H9 (cell line): Measurements from ENCODE around the gene HEPHL1. TPM values are rescaled to one million over a fixed set of nuclear protein-coding genes. Genes with fewer than 3 reads are reported as not detected.

ENCODE experiments used
- DNase-seq: peaks from one replicate; pipeline ENCODE4 v3.0.0-alpha.2; 2017
- H2AFZ ChIP-seq: one replicate; pipeline ENCODE4 v1.6.1; 2013; ENCODE audit warnings: mild to moderate bottlenecking, low read length, control low read depth, moderate library complexity
- H2AK5ac ChIP-seq: 2 replicates; pipeline ENCODE4 v1.6.1; 2013; ENCODE audit warnings: low read length, control low read depth, mixed read lengths; ENCODE audit not compliant: insufficient read length
- H2BK120ac ChIP-seq: one replicate; pipeline ENCODE4 v1.6.1; 2013; ENCODE audit warnings: low read depth, mild to moderate bottlenecking, low read length, control low read depth, inconsistent platforms; ENCODE audit not compliant: poor library complexity, severe bottlenecking
- H2BK12ac ChIP-seq: 2 replicates; pipeline ENCODE4 v1.6.1; 2013; ENCODE audit warnings: low read length, control low read depth, mixed read lengths, low read depth; ENCODE audit not compliant: insufficient read length
- H2BK15ac ChIP-seq: 2 replicates; pipeline ENCODE4 v1.6.1; 2013; ENCODE audit warnings: low read depth, low read length, control low read depth
- H2BK20ac ChIP-seq: one replicate; pipeline ENCODE4 v1.6.1; 2013; ENCODE audit warnings: low read depth, mild to moderate bottlenecking, low read length, control low read depth, inconsistent platforms; ENCODE audit not compliant: poor library complexity, severe bottlenecking
- H2BK5ac ChIP-seq: 2 replicates; pipeline ENCODE4 v1.6.1; 2013; ENCODE audit warnings: low read length, control low read depth, mixed read lengths; ENCODE audit not compliant: insufficient read length
- H3K14ac ChIP-seq: 2 replicates; pipeline ENCODE4 v1.6.1; 2013; ENCODE audit warnings: low read length, control low read depth; ENCODE audit not compliant: insufficient read depth
- H3K18ac ChIP-seq: 2 replicates; pipeline ENCODE4 v1.6.1; 2013; ENCODE audit warnings: low read depth, mild to moderate bottlenecking, mixed read lengths, low read length, control low read depth; ENCODE audit not compliant: insufficient read length
- H3K23ac ChIP-seq: 2 replicates; pipeline ENCODE4 v1.6.1; 2013; ENCODE audit warnings: low read length, control low read depth, mixed read lengths, low read depth; ENCODE audit not compliant: insufficient read length
- H3K23me2 ChIP-seq: 2 replicates; pipeline ENCODE4 v1.6.1; 2013; ENCODE audit warnings: low read depth, mild to moderate bottlenecking, mixed read lengths, low read length, control low read depth; ENCODE audit not compliant: insufficient read length, poor library complexity, severe bottlenecking
- H3K27ac ChIP-seq: 2 replicates; pipeline ENCODE4 v1.5.1; 2013; ENCODE audit warnings: low read length, control low read depth, mixed read lengths, low read depth; ENCODE audit not compliant: insufficient read length
- H3K27me3 ChIP-seq: 2 replicates; pipeline ENCODE4 v1.6.1; 2013; ENCODE audit warnings: low read length, control low read depth, inconsistent platforms; ENCODE audit not compliant: insufficient read depth
- H3K4ac ChIP-seq: 2 replicates; pipeline ENCODE4 v1.6.1; 2013; ENCODE audit warnings: low read depth, mild to moderate bottlenecking, control low read depth, inconsistent platforms, low read length, moderate library complexity
- H3K4me1 ChIP-seq: 2 replicates; pipeline ENCODE4 v1.6.1; 2013; ENCODE audit warnings: low read length, control low read depth, inconsistent platforms; ENCODE audit not compliant: insufficient read depth
- H3K4me2 ChIP-seq: 2 replicates; pipeline ENCODE4 v1.6.1; 2013; ENCODE audit warnings: low read length, control low read depth, mixed read lengths; ENCODE audit not compliant: insufficient read length, insufficient read depth
- H3K56ac ChIP-seq: 2 replicates; pipeline ENCODE4 v1.6.1; 2013; ENCODE audit warnings: low read depth, mild to moderate bottlenecking, mixed read lengths, low read length, control low read depth; ENCODE audit not compliant: insufficient read length
- H3K79me1 ChIP-seq: 2 replicates; pipeline ENCODE4 v1.6.1; 2013; ENCODE audit warnings: low read depth, mild to moderate bottlenecking, moderate library complexity, low read length, control low read depth, inconsistent platforms; ENCODE audit not compliant: insufficient read depth, poor library complexity, severe bottlenecking
- H3K79me2 ChIP-seq: 2 replicates; pipeline ENCODE4 v1.6.1; 2013; ENCODE audit warnings: low read length, control low read depth, inconsistent platforms; ENCODE audit not compliant: insufficient read depth
- H3K9ac ChIP-seq: 2 replicates; pipeline ENCODE4 v1.6.1; 2013; ENCODE audit warnings: low read length, control low read depth, mixed read lengths; ENCODE audit not compliant: insufficient read length; ENCODE audit errors: extremely low read depth
- H3K9me3 ChIP-seq: one replicate; pipeline ENCODE4 v1.6.1; 2013; ENCODE audit warnings: low read depth, low read length, inconsistent platforms; ENCODE audit not compliant: control insufficient read depth
- H3T11ph ChIP-seq: one replicate; pipeline ENCODE4 v1.6.1; 2013; ENCODE audit warnings: mild to moderate bottlenecking, low read length, control low read depth, inconsistent platforms
- H4K20me1 ChIP-seq: one replicate; pipeline ENCODE4 v1.6.1; 2013; ENCODE audit not compliant: control insufficient read depth, insufficient read length, insufficient read depth
- H4K5ac ChIP-seq: 2 replicates; pipeline ENCODE4 v1.6.1; 2013; ENCODE audit warnings: low read depth, mild to moderate bottlenecking, mixed read lengths, low read length, control low read depth; ENCODE audit not compliant: insufficient read length
- H4K8ac ChIP-seq: replicated peaks from 2 replicates; pipeline ENCODE4 v1.6.1; 2013; ENCODE audit warnings: low read length, control low read depth, mixed read lengths, low read depth; ENCODE audit not compliant: insufficient read length
- H4K91ac ChIP-seq: 2 replicates; pipeline ENCODE4 v1.6.1; 2013; ENCODE audit warnings: low read depth, mild to moderate bottlenecking, moderate library complexity, mixed read lengths, low read length, control low read depth; ENCODE audit not compliant: insufficient read length
- H3K27ac Mint-ChIP-seq, 3 experiments: 2 replicates in 2 of 3; 3 replicates in 1 of 3; pipeline ENCODE4 v1.8.0; 2020 to 2021; ENCODE audit warnings: mixed read lengths in 3 of 3, mild to moderate bottlenecking in 1 of 3, moderate library complexity in 1 of 3
- H3K27me3 Mint-ChIP-seq: 2 replicates; pipeline ENCODE4 v1.8.0; 2021; ENCODE audit warnings: low read depth, mild to moderate bottlenecking, moderate library complexity, mixed read lengths
- H3K36me3 Mint-ChIP-seq, 3 experiments: 2 replicates in 2 of 3; 3 replicates in 1 of 3; pipeline ENCODE4 v1.8.0; 2020 to 2021; ENCODE audit warnings: low read depth in 3 of 3, mixed read lengths in 3 of 3; ENCODE audit not compliant: insufficient read depth in 1 of 3
- H3K4me1 Mint-ChIP-seq, 2 experiments: 2 replicates each; pipeline ENCODE4 v1.8.0; 2020; ENCODE audit warnings: mixed read lengths in 2 of 2
- H3K4me3 Mint-ChIP-seq, 2 experiments: 2 replicates in 1 of 2; 3 replicates in 1 of 2; pipeline ENCODE4 v1.8.0; 2020 to 2021; ENCODE audit warnings: mild to moderate bottlenecking in 2 of 2, mixed read lengths in 2 of 2, moderate library complexity in 1 of 2
- H3K9me3 Mint-ChIP-seq, 2 experiments: 2 replicates in 1 of 2; 3 replicates in 1 of 2; pipeline ENCODE4 v1.8.0; 2020; ENCODE audit warnings: mild to moderate bottlenecking in 2 of 2, mixed read lengths in 2 of 2, moderate library complexity in 1 of 2
- WGBS: extraction: QIAGEN DNeasy Blood & Tissue Kit; methylation state at CpG from one replicate; pipeline ENCODE4 v1.1.7; 2013; ENCODE audit warnings: missing lambda C conversion rate, low lambda C conversion rate, mixed read lengths; ENCODE audit not compliant: insufficient read length; ENCODE audit errors: extremely low coverage; 5-methylcytosine and 5-hydroxymethylcytosine counted together
- total RNA-seq: library from RNA; stranded (reverse); gene quantifications from 2 replicates; pipeline ENCODE4 v1.2.1, GENCODE V29; 2021
- TF ChIP-seq, protein P1 (sequence below): fragments of 200-600 bp; sonication (generic); conservative IDR thresholded peaks from 3 replicates; pipeline ENCODE4 v1.8.0; 2021; ENCODE audit warnings: antibody characterized with exemption, mild to moderate bottlenecking

The HEPHL1 gene
- total RNA-seq, 1 experiment from 2014 or later: not detected

GRCh38 chr11:94091091-94091490 lies 69.9 kb downstream of the HEPHL1 start:
- Histone ChIP-seq H2BK20ac (no peak overlapping the region), H3K18ac (no peak overlapping the region), H3K9ac (no peak overlapping the region), H3K4ac (no peak overlapping the region), H4K5ac (no peak overlapping the region), H2BK5ac (no peak overlapping the region), H4K20me1 (no peaks in the 10 kb centered on the region), H3K27me3 (no peaks in the 10 kb centered on the region), H3K14ac (no peak overlapping the region), H3K4me1 (no peaks in the 10 kb centered on the region; the same call in 1 of the 2 replicates), H2AFZ (no peak overlapping the region), H2BK120ac (no peak overlapping the region), H3K9me3 (no peaks in the 10 kb centered on the region), H3K27ac (no peak overlapping the region), H3K23ac (no peak overlapping the region), H3K56ac (no peak overlapping the region), H3T11ph (no peak overlapping the region), H4K8ac (no peak overlapping the region), H4K91ac (no peak overlapping the region), H3K79me2 (no peaks in the 10 kb centered on the region), H3K4me2 (no peak overlapping the region), H2BK12ac (no peak overlapping the region), H2BK15ac (no peak overlapping the region), H3K23me2 (no peaks in the 10 kb centered on the region), H3K79me1 (no peaks in the 10 kb centered on the region), H2AK5ac (no peak overlapping the region)
- Mint-ChIP-seq H3K9me3 (no peaks in the 10 kb centered on the region; a peak in 1 of 5 replicates), H3K4me3 (no peak overlapping the region), H3K27me3 (no peaks in the 10 kb centered on the region; the same call in none of the 2 replicates), H3K4me1 (peaks cover 3 to 4% of the 10 kb centered on the region in 2 experiments; a peak in 1 of 4 replicates), H3K27ac (no peak overlapping the region), H3K36me3 (no peaks in the 10 kb centered on the region)
- no peak for DNase-seq
- TF ChIP-seq, protein P1, sequence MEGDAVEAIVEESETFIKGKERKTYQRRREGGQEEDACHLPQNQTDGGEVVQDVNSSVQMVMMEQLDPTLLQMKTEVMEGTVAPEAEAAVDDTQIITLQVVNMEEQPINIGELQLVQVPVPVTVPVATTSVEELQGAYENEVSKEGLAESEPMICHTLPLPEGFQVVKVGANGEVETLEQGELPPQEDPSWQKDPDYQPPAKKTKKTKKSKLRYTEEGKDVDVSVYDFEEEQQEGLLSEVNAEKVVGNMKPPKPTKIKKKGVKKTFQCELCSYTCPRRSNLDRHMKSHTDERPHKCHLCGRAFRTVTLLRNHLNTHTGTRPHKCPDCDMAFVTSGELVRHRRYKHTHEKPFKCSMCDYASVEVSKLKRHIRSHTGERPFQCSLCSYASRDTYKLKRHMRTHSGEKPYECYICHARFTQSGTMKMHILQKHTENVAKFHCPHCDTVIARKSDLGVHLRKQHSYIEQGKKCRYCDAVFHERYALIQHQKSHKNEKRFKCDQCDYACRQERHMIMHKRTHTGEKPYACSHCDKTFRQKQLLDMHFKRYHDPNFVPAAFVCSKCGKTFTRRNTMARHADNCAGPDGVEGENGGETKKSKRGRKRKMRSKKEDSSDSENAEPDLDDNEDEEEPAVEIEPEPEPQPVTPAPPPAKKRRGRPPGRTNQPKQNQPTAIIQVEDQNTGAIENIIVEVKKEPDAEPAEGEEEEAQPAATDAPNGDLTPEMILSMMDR: no peak
- WGBS: no CpG with 5 or more reads among the region's 1 CpG
